AG04450 (cell line): ENCODE data around the gene PAQR9. TPM values are rescaled to one million over a fixed set of nuclear protein-coding genes. Genes with fewer than 3 reads are reported as not detected.
"Not testable (repeated sequence)": the region's sequence is repeated elsewhere in the genome, so short reads cannot be mapped to it uniquely, and the experiment has no call there.

ENCODE experiments used
- CTCF ChIA-PET: fragments of 300-600, 350-600 bp; formaldehyde crosslinking; extraction: SDS; loops from one replicate; lab custom pipeline; 2022; ENCODE audit warnings: antibody characterized with exemption, inconsistent platforms; lab: Charles Lee
- POLR2A ChIA-PET: fragments of 350-600 bp; formaldehyde crosslinking; extraction: SDS; loops from one replicate; lab custom pipeline; 2021; ENCODE audit warnings: antibody characterized with exemption, inconsistent platforms; lab: Yijun Ruan, JAX
- DNase-seq: peaks from one replicate; pipeline ENCODE4 v3.0.0-alpha.2; 2011; ENCODE audit warnings: low read depth, low spot score
- H3K27ac ChIP-seq: one replicate; pipeline ENCODE4 v1.5.1; 2012; ENCODE audit warnings: low read depth, low read length, control low read depth
- H3K27me3 ChIP-seq: one replicate; pipeline ENCODE4 v1.6.0; 2012; ENCODE audit warnings: low read length; ENCODE audit not compliant: control insufficient read depth, insufficient read depth
- H3K4me3 ChIP-seq: 2 replicates; pipeline ENCODE4 v1.5.1; 2011; ENCODE audit warnings: mild to moderate bottlenecking, low read depth, low read length, control low read depth
- H3K9me3 ChIP-seq: 2 replicates; pipeline ENCODE4 v1.5.1; 2012; ENCODE audit warnings: low read length; ENCODE audit not compliant: control insufficient read depth, insufficient read depth
- polyA plus RNA-seq: library from polyadenylated mRNA; depleted of rRNA; stranded (reverse); fragments of >200 nt; gene quantifications from 2 replicates; pipeline ENCODE4 v1.2.3, GENCODE V29; 2011
- TF ChIP-seq, protein P1 (sequence below): IDR thresholded peaks from 2 replicates; pipeline ENCODE4 v1.5.1; 2011; ENCODE audit warnings: low read depth, low read length, control low read depth, inconsistent platforms

The PAQR9 gene
- polyA plus RNA-seq, 1 experiment: not detected

DNA sequence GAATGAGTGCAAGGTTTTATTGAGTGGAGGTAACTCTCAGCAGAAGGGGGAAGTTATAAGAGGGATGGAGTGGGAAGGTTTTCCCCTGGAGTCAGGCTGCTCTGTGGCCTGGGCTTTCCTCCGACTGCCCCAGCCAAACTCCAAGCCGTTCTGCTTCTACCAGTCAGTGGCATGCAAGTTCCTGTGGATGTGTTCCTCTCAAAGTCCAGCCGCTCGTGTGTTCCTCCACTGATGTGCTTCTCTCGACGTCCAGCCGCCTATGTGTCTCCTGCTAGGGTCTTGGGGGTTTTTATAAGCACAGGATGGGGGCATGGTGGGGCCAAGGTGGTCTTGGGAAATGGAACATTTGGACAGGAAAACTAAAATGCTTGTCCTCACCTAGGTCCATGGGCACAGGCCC, 28.8 kb upstream of the PAQR9 start:
- POLR2A ChIA-PET: no interaction called here
- no peak for DNase-seq
- Histone ChIP-seq H3K27ac (no peak overlapping the region), H3K9me3 (no peaks in the 10 kb centered on the region), H3K4me3 (no peak overlapping the region), H3K27me3 (no peaks in the 10 kb centered on the region)
- TF ChIP-seq, protein P1, sequence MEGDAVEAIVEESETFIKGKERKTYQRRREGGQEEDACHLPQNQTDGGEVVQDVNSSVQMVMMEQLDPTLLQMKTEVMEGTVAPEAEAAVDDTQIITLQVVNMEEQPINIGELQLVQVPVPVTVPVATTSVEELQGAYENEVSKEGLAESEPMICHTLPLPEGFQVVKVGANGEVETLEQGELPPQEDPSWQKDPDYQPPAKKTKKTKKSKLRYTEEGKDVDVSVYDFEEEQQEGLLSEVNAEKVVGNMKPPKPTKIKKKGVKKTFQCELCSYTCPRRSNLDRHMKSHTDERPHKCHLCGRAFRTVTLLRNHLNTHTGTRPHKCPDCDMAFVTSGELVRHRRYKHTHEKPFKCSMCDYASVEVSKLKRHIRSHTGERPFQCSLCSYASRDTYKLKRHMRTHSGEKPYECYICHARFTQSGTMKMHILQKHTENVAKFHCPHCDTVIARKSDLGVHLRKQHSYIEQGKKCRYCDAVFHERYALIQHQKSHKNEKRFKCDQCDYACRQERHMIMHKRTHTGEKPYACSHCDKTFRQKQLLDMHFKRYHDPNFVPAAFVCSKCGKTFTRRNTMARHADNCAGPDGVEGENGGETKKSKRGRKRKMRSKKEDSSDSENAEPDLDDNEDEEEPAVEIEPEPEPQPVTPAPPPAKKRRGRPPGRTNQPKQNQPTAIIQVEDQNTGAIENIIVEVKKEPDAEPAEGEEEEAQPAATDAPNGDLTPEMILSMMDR: no peak
- CTCF ChIA-PET: interaction anchor here (0.9 to 9.4 kb wide), 4 partner anchors 10 to 405 kb away, joined by 4 to 167 read pairs (median 6); no protein-coding TSS in a partner anchor

DNA sequence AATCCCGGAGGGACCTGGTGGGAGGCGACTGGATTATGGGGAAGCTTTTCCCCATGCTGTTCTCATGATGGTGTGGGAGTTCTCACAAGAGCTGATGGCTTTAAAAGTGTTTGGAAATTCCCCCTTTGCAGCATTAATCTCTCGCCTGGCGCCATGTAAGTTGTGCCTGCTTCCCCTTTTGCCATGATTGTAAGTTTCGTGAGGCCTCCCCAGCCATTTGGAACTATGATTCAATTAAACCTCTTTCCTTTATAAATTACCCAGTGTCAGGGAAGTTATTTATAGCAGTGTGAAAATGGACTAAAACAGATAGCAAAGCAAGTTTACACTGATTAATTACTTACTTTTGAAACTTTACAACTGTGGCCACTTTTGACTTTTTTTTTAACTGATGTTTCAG, 27.2 kb upstream of the PAQR9 start:
- Histone ChIP-seq H3K9me3 (no peaks in the 10 kb centered on the region), H3K4me3 (no peak overlapping the region), H3K27me3 (no peaks in the 10 kb centered on the region), H3K27ac (no peak overlapping the region)
- POLR2A ChIA-PET: no interaction called here
- TF ChIP-seq, protein P1: no peak
- CTCF ChIA-PET: interaction anchor here (1.0 to 9.4 kb wide), 5 partner anchors 9 to 161 kb away, joined by 3 to 167 read pairs (median 5); no protein-coding TSS in a partner anchor
- DNase-seq: no peak

DNA sequence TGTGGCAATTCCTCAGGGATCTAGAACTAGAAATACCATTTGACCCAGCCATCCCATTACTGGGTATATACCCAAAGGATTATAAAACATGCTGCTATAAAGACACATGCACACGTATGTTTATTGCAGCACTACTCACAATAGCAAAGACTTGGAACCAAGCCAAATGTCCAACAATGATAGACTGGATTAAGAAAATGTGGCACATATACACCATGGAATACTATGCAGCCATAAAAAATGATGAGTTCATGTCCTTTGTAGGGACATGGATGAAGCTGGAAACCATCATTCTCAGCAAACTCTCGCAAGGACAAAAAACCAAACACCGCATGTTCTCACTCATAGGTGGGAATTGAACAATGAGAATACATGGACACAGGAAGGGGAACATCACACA, 25.4 kb upstream of the PAQR9 start:
- POLR2A ChIA-PET: not testable (repeated sequence)

DNA sequence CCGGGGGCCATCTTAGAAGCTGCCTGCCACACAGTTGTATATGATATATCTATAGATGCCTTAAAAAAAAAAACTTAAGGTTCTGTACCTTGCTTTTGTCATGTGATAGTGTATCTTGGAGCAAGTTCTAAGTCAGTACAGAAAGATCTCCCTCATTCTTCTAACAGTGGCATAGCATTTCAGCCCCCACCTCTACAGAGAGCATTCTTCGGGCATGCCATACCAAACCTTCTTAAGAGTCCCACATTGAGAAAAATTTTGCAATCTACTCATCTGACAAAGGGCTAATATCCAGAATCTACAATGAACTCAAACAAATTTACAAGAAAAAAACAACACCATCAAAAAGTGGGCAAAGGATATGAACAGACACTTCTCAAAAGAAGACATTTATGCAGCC, 24.7 kb upstream of the PAQR9 start:
- H3K9me3 ChIP-seq, H3K4me3 ChIP-seq, H3K27me3 ChIP-seq, POLR2A ChIA-PET, DNase-seq, H3K27ac ChIP-seq: not testable (repeated sequence)
- CTCF ChIA-PET: interaction anchor here (0.6 to 2.6 kb wide), 11 partner anchors 10 to 408 kb away, joined by 3 to 54 read pairs (median 3); partner anchors contain the start of gene U2SURP

More for the DNA sequence above, 25.4 kb upstream of the PAQR9 start:
- not testable (repeated sequence) for H3K4me3 ChIP-seq, DNase-seq, H3K27me3 ChIP-seq, H3K9me3 ChIP-seq, H3K27ac ChIP-seq
- CTCF ChIA-PET: interaction anchor here (0.7 to 9.4 kb wide), 2 partner anchors 160 to 287 kb away, joined by 3 to 167 read pairs; no protein-coding TSS in a partner anchor

DNA sequence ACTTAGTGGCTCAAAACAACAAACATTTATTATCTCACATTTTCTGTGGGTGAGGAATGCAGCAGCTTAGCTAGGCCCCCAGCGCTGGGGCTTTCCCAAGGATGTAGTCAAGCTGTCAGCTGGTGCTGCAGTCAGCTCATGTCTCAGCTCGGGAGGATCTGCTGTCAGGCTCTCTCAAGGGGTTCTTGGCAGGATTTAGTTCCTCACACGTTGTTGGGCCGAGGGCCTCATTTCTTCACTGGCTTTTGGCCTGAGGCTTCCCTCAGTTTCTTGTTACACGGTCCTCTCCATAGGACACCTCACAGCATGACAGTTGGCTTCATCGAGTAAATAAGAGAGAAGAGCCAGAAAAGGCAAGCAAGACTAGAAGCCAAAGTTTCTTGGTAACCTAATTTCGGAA, 24.2 kb upstream of the PAQR9 start:
- no peak overlapping the region for H3K4me3 ChIP-seq
- POLR2A ChIA-PET: no interaction called here
- no peaks in the 10 kb centered on the region for H3K9me3 ChIP-seq
- H3K27me3 ChIP-seq: no peaks in the 10 kb centered on the region
- CTCF ChIA-PET: interaction anchor here (0.6 to 2.6 kb wide), 14 partner anchors 10 to 410 kb away, joined by 3 to 54 read pairs (median 3); no protein-coding TSS in a partner anchor
- TF ChIP-seq, protein P1: no peak
- DNase-seq: no peak
- no peak overlapping the region for H3K27ac ChIP-seq

DNA sequence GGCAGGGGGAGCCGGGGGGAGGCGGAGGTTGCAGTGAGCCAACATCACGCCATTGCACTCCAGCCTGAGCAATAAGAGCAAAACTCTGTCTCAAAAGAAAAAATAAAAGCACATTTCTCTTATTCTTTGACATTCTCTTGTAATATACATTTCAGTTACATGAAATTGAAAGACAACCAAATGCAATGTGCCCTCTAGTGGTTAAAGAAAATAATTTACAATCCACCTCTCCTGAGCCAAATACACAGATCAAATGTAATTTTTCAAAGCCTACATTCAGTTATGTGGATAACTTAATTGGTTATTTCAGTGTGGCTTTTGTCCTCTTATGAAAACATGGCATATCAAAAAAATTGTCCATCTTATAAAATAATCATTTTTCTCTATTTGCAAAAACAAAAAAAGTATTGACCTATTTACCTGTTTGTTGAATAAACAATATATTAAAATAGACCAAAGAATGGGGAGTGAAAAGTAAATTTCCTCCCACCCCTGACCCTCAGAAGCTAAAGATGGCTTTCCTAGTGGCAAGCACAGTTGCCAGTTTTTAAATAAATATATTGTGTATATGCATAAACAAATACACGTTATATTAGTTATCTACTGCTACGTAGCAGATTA, 23.7 kb upstream of the PAQR9 start:
- TF ChIP-seq, protein P1: peak; percentile 67
- no peak overlapping the region for H3K4me3 ChIP-seq
- ChIA-PET POLR2A (no interaction called here), CTCF (interaction anchor here (0.6 to 2.6 kb wide), 17 partner anchors 9 to 410 kb away, joined by 3 to 54 read pairs (median 3); no protein-coding TSS in a partner anchor)
- no peak overlapping the region for H3K27ac ChIP-seq
- H3K27me3 ChIP-seq: no peaks in the 10 kb centered on the region
- no peaks in the 10 kb centered on the region for H3K9me3 ChIP-seq
- no peak for DNase-seq
